BE2C (cell line): ENCODE results near the gene HSPA1L.

Source experiments
- DNase-seq: peaks from one replicate; pipeline ENCODE4 v3.0.0-alpha.2; 2020
- H3K27me3 ChIP-seq: fragments of 250-450 bp; sonication (Bioruptor Pico); 2 replicates; pipeline ENCODE4 v1.5.1; 2020; ENCODE audit warnings: mild to moderate bottlenecking
- H3K36me3 ChIP-seq: fragments of 250-450 bp; sonication (Bioruptor Pico); 2 replicates; pipeline ENCODE4 v1.5.1; 2020; ENCODE audit warnings: mild to moderate bottlenecking
- H3K4me1 ChIP-seq: fragments of 250-450 bp; sonication (Bioruptor Pico); 2 replicates; pipeline ENCODE4 v1.5.1; 2020
- H3K4me3 ChIP-seq: 2 replicates; pipeline ENCODE4 v1.5.1; 2011; ENCODE audit warnings: low read depth, low read length
- H3K9me3 ChIP-seq: fragments of 250-450 bp; sonication (Bioruptor Pico); 2 replicates; pipeline ENCODE4 v1.5.1; 2020
- CTCF ChIP-seq: IDR thresholded peaks from 2 replicates; pipeline ENCODE4 v1.5.1; 2012; ENCODE audit warnings: mild to moderate bottlenecking, low read depth, low read length

HSPA1L gene

GRCh38 chr6:31782126-31782855 is 32.8 kb downstream of the HSPA1L start:
- Histone ChIP-seq H3K4me1 (peaks cover 4% of the 10 kb centered on the region), H3K36me3 (peaks cover 83% of the 10 kb centered on the region), H3K27me3 (no peaks in the 10 kb centered on the region), H3K4me3 (no peak overlapping the region), H3K9me3 (no peaks in the 10 kb centered on the region)
- no peak for DNase-seq
- no peak for TF ChIP-seq CTCF

- H3K36me3 ChIP-seq: peaks cover 79% of the 10 kb centered on the region
- no peaks in the 10 kb centered on the region for H3K9me3 ChIP-seq
- H3K4me3 ChIP-seq: no peak overlapping the region
- H3K4me1 ChIP-seq: peaks cover 10% of the 10 kb centered on the region
- no peaks in the 10 kb centered on the region for H3K27me3 ChIP-seq
- DNase-seq: no peak
- TF ChIP-seq CTCF: no peak
These were observed 33.6 kb downstream of the HSPA1L start for GRCh38 chr6:31781244-31782125.

- H3K36me3 ChIP-seq: peaks cover 77% of the 10 kb centered on the region
- DNase-seq: no peak
- H3K27me3 ChIP-seq: no peaks in the 10 kb centered on the region
- no peak for TF ChIP-seq CTCF
- H3K4me1 ChIP-seq: peaks cover 10% of the 10 kb centered on the region
- no peak overlapping the region for H3K4me3 ChIP-seq
- no peaks in the 10 kb centered on the region for H3K9me3 ChIP-seq
These were observed 34.4 kb downstream of the HSPA1L start for GRCh38 chr6:31780507-31781243.

GRCh38 chr6:31779908-31780307 is 35.2 kb downstream of the HSPA1L start:
- peaks cover 69% of the 10 kb centered on the region for H3K36me3 ChIP-seq
- DNase-seq: no peak
- H3K4me3 ChIP-seq: no peak overlapping the region
- H3K4me1 ChIP-seq: peaks cover 10% of the 10 kb centered on the region
- TF ChIP-seq CTCF: no peak
- H3K9me3 ChIP-seq: no peaks in the 10 kb centered on the region
- H3K27me3 ChIP-seq: no peaks in the 10 kb centered on the region

- H3K4me3 ChIP-seq: no peak overlapping the region
- no peak for DNase-seq
- peaks cover 10% of the 10 kb centered on the region for H3K4me1 ChIP-seq
- H3K36me3 ChIP-seq: peaks cover 62% of the 10 kb centered on the region
- H3K9me3 ChIP-seq: no peaks in the 10 kb centered on the region
- no peaks in the 10 kb centered on the region for H3K27me3 ChIP-seq
- no peak for TF ChIP-seq CTCF
These were observed 35.8 kb downstream of the HSPA1L start for GRCh38 chr6:31778999-31779885.
